Measurements from ENCODE around the gene PPP4R1.

Gene PPP4R1

GRCh38 chr18:9596843-9597526 is 17.4 kb downstream of the PPP4R1 start:
- Histone ChIP-seq H3K27ac (ENCODE audit: low read depth, low read length) (no peak overlapping the region), H3K4me3 (ENCODE audit: low read depth in 1 of 5, low read length in 5 of 5) (no peak overlapping the region), H3K9me3 (ENCODE audit: control insufficient read depth in 5 of 5, low read length in 5 of 5) (peaks cover 0 to 24% (median 7%) of the 10 kb centered on the region in 5 donors), H3K27me3 (ENCODE audit: control insufficient read depth in 5 of 5, insufficient read depth in 4 of 5, low read length in 5 of 5) (no peaks in the 10 kb centered on the region), H3K36me3 (ENCODE audit: control insufficient read depth in 5 of 5, insufficient read depth in 5 of 5, low read length in 5 of 5) (peaks cover 0 to 9% (median 0%) of the 10 kb centered on the region in 5 donors), H3K4me1 (ENCODE audit: control insufficient read depth in 5 of 5, insufficient read depth in 5 of 5, low read length in 5 of 5) (peaks cover 0 to 15% (median 10%) of the 10 kb centered on the region in 5 donors), H3K9ac (ENCODE audit: low read length in 5 of 5) (peak overlapping the region in 1 of 5 donors; percentile 24)

GRCh38 chr18:9596226-9596625 is 18.1 kb downstream of the PPP4R1 start:
- H3K9ac ChIP-seq (ENCODE audit: low read length in 5 of 5), result no peak overlapping the region
- peaks cover 0 to 24% (median 7%) of the 10 kb centered on the region in 5 donors for H3K9me3 ChIP-seq (ENCODE audit: control insufficient read depth in 5 of 5, low read length in 5 of 5)
- H3K27me3 ChIP-seq (ENCODE audit: control insufficient read depth in 5 of 5, insufficient read depth in 4 of 5, low read length in 5 of 5), result no peaks in the 10 kb centered on the region
- peaks cover 0 to 11% (median 0%) of the 10 kb centered on the region in 5 donors for H3K36me3 ChIP-seq (ENCODE audit: control insufficient read depth in 5 of 5, insufficient read depth in 5 of 5, low read length in 5 of 5)
- peaks cover 0 to 15% (median 10%) of the 10 kb centered on the region in 5 donors for H3K4me1 ChIP-seq (ENCODE audit: control insufficient read depth in 5 of 5, insufficient read depth in 5 of 5, low read length in 5 of 5)
- no peak overlapping the region for H3K4me3 ChIP-seq (ENCODE audit: low read depth in 1 of 5, low read length in 5 of 5)
- H3K27ac ChIP-seq (ENCODE audit: low read depth, low read length), result no peak overlapping the region

- Histone ChIP-seq H3K4me1 (ENCODE audit: control insufficient read depth in 5 of 5, insufficient read depth in 5 of 5, low read length in 5 of 5) (peaks cover 0 to 15% (median 10%) of the 10 kb centered on the region in 5 donors), H3K9ac (ENCODE audit: low read length in 5 of 5) (peak overlapping the region in 1 of 5 donors; percentile 28), H3K27ac (ENCODE audit: low read depth, low read length) (no peak overlapping the region), H3K9me3 (ENCODE audit: control insufficient read depth in 5 of 5, low read length in 5 of 5) (peaks cover 0 to 14% (median 2%) of the 10 kb centered on the region in 5 donors), H3K36me3 (ENCODE audit: control insufficient read depth in 5 of 5, insufficient read depth in 5 of 5, low read length in 5 of 5) (peaks cover 0 to 11% (median 3%) of the 10 kb centered on the region in 5 donors), H3K27me3 (ENCODE audit: control insufficient read depth in 5 of 5, insufficient read depth in 4 of 5, low read length in 5 of 5) (no peaks in the 10 kb centered on the region), H3K4me3 (ENCODE audit: low read depth in 1 of 5, low read length in 5 of 5) (no peak overlapping the region)
These were observed 19.3 kb downstream of the PPP4R1 start for GRCh38 chr18:9594823-9595596.

- Histone ChIP-seq H3K27ac (ENCODE audit: low read depth, low read length) (no peak overlapping the region), H3K4me1 (ENCODE audit: control insufficient read depth in 5 of 5, insufficient read depth in 5 of 5, low read length in 5 of 5) (no peaks in the 10 kb centered on the region), H3K9me3 (ENCODE audit: control insufficient read depth in 5 of 5, low read length in 5 of 5) (no peaks in the 10 kb centered on the region), H3K36me3 (ENCODE audit: control insufficient read depth in 5 of 5, insufficient read depth in 5 of 5, low read length in 5 of 5) (peaks cover 16 to 33% (median 24%) of the 10 kb centered on the region in 5 donors), H3K9ac (ENCODE audit: low read length in 5 of 5) (no peak overlapping the region), H3K27me3 (ENCODE audit: control insufficient read depth in 5 of 5, insufficient read depth in 4 of 5, low read length in 5 of 5) (no peaks in the 10 kb centered on the region), H3K4me3 (ENCODE audit: low read depth in 1 of 5, low read length in 5 of 5) (no peak overlapping the region)
These were observed 26.4 kb downstream of the PPP4R1 start for GRCh38 chr18:9587924-9588323.

- H3K27ac ChIP-seq (ENCODE audit: low read depth, low read length), result no peak overlapping the region
- no peaks in the 10 kb centered on the region for H3K4me1 ChIP-seq (ENCODE audit: control insufficient read depth in 5 of 5, insufficient read depth in 5 of 5, low read length in 5 of 5)
- no peaks in the 10 kb centered on the region for H3K27me3 ChIP-seq (ENCODE audit: control insufficient read depth in 5 of 5, insufficient read depth in 4 of 5, low read length in 5 of 5)
- H3K9ac ChIP-seq (ENCODE audit: low read length in 5 of 5), result no peak overlapping the region
- H3K4me3 ChIP-seq (ENCODE audit: low read depth in 1 of 5, low read length in 5 of 5), result no peak overlapping the region
- peaks cover 16 to 33% (median 30%) of the 10 kb centered on the region in 5 donors for H3K36me3 ChIP-seq (ENCODE audit: control insufficient read depth in 5 of 5, insufficient read depth in 5 of 5, low read length in 5 of 5)
- no peaks in the 10 kb centered on the region for H3K9me3 ChIP-seq (ENCODE audit: control insufficient read depth in 5 of 5, low read length in 5 of 5)
These were observed 27.5 kb downstream of the PPP4R1 start for GRCh38 chr18:9586814-9587213.

- Histone ChIP-seq H3K4me3 (ENCODE audit: low read depth in 1 of 5, low read length in 5 of 5) (no peak overlapping the region), H3K9ac (ENCODE audit: low read length in 5 of 5) (no peak overlapping the region), H3K27me3 (ENCODE audit: control insufficient read depth in 5 of 5, insufficient read depth in 4 of 5, low read length in 5 of 5) (no peaks in the 10 kb centered on the region), H3K27ac (ENCODE audit: low read depth, low read length) (no peak overlapping the region), H3K36me3 (ENCODE audit: control insufficient read depth in 5 of 5, insufficient read depth in 5 of 5, low read length in 5 of 5) (peaks cover 16 to 48% (median 32%) of the 10 kb centered on the region in 5 donors), H3K9me3 (ENCODE audit: control insufficient read depth in 5 of 5, low read length in 5 of 5) (no peaks in the 10 kb centered on the region), H3K4me1 (ENCODE audit: control insufficient read depth in 5 of 5, insufficient read depth in 5 of 5, low read length in 5 of 5) (no peaks in the 10 kb centered on the region)
These were observed 32.7 kb downstream of the PPP4R1 start for GRCh38 chr18:9581667-9582066.

- Histone ChIP-seq H3K4me1 (ENCODE audit: control insufficient read depth in 5 of 5, insufficient read depth in 5 of 5, low read length in 5 of 5) (peaks cover 0 to 5% (median 0%) of the 10 kb centered on the region in 5 donors), H3K36me3 (ENCODE audit: control insufficient read depth in 5 of 5, insufficient read depth in 5 of 5, low read length in 5 of 5) (peaks cover 21 to 47% (median 30%) of the 10 kb centered on the region in 5 donors), H3K27me3 (ENCODE audit: control insufficient read depth in 5 of 5, insufficient read depth in 4 of 5, low read length in 5 of 5) (no peaks in the 10 kb centered on the region), H3K9ac (ENCODE audit: low read length in 5 of 5) (no peak overlapping the region), H3K9me3 (ENCODE audit: control insufficient read depth in 5 of 5, low read length in 5 of 5) (no peaks in the 10 kb centered on the region), H3K27ac (ENCODE audit: low read depth, low read length) (no peak overlapping the region), H3K4me3 (ENCODE audit: low read depth in 1 of 5, low read length in 5 of 5) (no peak overlapping the region)
These were observed 36.1 kb downstream of the PPP4R1 start for GRCh38 chr18:9578306-9578705.

GRCh38 chr18:9577361-9577760 is 37.0 kb downstream of the PPP4R1 start:
- H3K27ac ChIP-seq (ENCODE audit: low read depth, low read length), result no peak overlapping the region
- H3K36me3 ChIP-seq (ENCODE audit: control insufficient read depth in 5 of 5, insufficient read depth in 5 of 5, low read length in 5 of 5), result peaks cover 22 to 41% (median 23%) of the 10 kb centered on the region in 5 donors
- no peaks in the 10 kb centered on the region for H3K9me3 ChIP-seq (ENCODE audit: control insufficient read depth in 5 of 5, low read length in 5 of 5)
- H3K9ac ChIP-seq (ENCODE audit: low read length in 5 of 5), result no peak overlapping the region
- no peaks in the 10 kb centered on the region for H3K27me3 ChIP-seq (ENCODE audit: control insufficient read depth in 5 of 5, insufficient read depth in 4 of 5, low read length in 5 of 5)
- H3K4me1 ChIP-seq (ENCODE audit: control insufficient read depth in 5 of 5, insufficient read depth in 5 of 5, low read length in 5 of 5), result peaks cover 0 to 5% (median 0%) of the 10 kb centered on the region in 5 donors
- H3K4me3 ChIP-seq (ENCODE audit: low read depth in 1 of 5, low read length in 5 of 5), result no peak overlapping the region

GRCh38 chr18:9575558-9575957 is 38.8 kb downstream of the PPP4R1 start:
- Histone ChIP-seq H3K4me3 (ENCODE audit: low read depth in 1 of 5, low read length in 5 of 5) (peak overlapping the region in 1 of 5 donors; percentile 8), H3K36me3 (ENCODE audit: control insufficient read depth in 5 of 5, insufficient read depth in 5 of 5, low read length in 5 of 5) (peaks cover 17 to 42% (median 27%) of the 10 kb centered on the region in 5 donors), H3K27me3 (ENCODE audit: control insufficient read depth in 5 of 5, insufficient read depth in 4 of 5, low read length in 5 of 5) (no peaks in the 10 kb centered on the region), H3K9ac (ENCODE audit: low read length in 5 of 5) (no peak overlapping the region), H3K27ac (ENCODE audit: low read depth, low read length) (no peak overlapping the region), H3K4me1 (ENCODE audit: control insufficient read depth in 5 of 5, insufficient read depth in 5 of 5, low read length in 5 of 5) (peaks cover 0 to 9% (median 0%) of the 10 kb centered on the region in 5 donors), H3K9me3 (ENCODE audit: control insufficient read depth in 5 of 5, low read length in 5 of 5) (no peaks in the 10 kb centered on the region)
